ENCODE results near the gene TMEM94.

Gene TMEM94

GRCh38 chr17:75524269-75524969 lies 68.0 kb downstream of the TMEM94 start:
- DNase-seq (ENCODE audit: low read depth in 2 of 2, low spot score in 1 of 2) = no peak

GRCh38 chr17:75524970-75525805 lies 68.8 kb downstream of the TMEM94 start, which contains the start of gene LLGL2:
LLGL2 (plus strand) TSS chr17:75525697; CDS start chr17:75543427, 17,730 bp downstream.
- peak; percentile 50 to 65 for DNase-seq (ENCODE audit: low read depth in 2 of 2, low spot score in 1 of 2)

- no peak for DNase-seq (ENCODE audit: low read depth in 2 of 2, low spot score in 1 of 2)
Measured at GRCh38 chr17:75525806-75526554, 69.5 kb downstream of the TMEM94 start.

GRCh38 chr17:75526555-75527270 lies 70.3 kb downstream of the TMEM94 start:
- DNase-seq (ENCODE audit: low read depth in 2 of 2, low spot score in 1 of 2) = no peak

GRCh38 chr17:75530837-75531720 lies 74.6 kb downstream of the TMEM94 start:
- no peak for DNase-seq (ENCODE audit: low read depth in 2 of 2, low spot score in 1 of 2)

- no peak for DNase-seq (ENCODE audit: low read depth in 2 of 2, low spot score in 1 of 2)
Measured at GRCh38 chr17:75531721-75532072, 75.3 kb downstream of the TMEM94 start.

GRCh38 chr17:75535119-75535537 lies 78.7 kb downstream of the TMEM94 start:
- DNase-seq (ENCODE audit: low read depth in 2 of 2, low spot score in 1 of 2) = peak in 1 of 2 donors; percentile 35

GRCh38 chr17:75535871-75536270 lies 79.4 kb downstream of the TMEM94 start:
- no peak for DNase-seq (ENCODE audit: low read depth in 2 of 2, low spot score in 1 of 2)

- no peak for DNase-seq (ENCODE audit: low read depth in 2 of 2, low spot score in 1 of 2)
Measured at GRCh38 chr17:75536366-75536765, 79.9 kb downstream of the TMEM94 start.

GRCh38 chr17:75539967-75540729 lies 83.7 kb downstream of the TMEM94 start:
- DNase-seq (ENCODE audit: low read depth in 2 of 2, low spot score in 1 of 2) = no peak

- no peak for DNase-seq (ENCODE audit: low read depth in 2 of 2, low spot score in 1 of 2)
Measured at GRCh38 chr17:75540923-75541503, 84.6 kb downstream of the TMEM94 start.

- no peak for DNase-seq (ENCODE audit: low read depth in 2 of 2, low spot score in 1 of 2)
Measured at GRCh38 chr17:75542229-75542628, 85.8 kb downstream of the TMEM94 start.

- no peak for DNase-seq (ENCODE audit: low read depth in 2 of 2, low spot score in 1 of 2)
Measured at GRCh38 chr17:75542728-75543336, 86.4 kb downstream of the TMEM94 start.

- no peak for DNase-seq (ENCODE audit: low read depth in 2 of 2, low spot score in 1 of 2)
Measured at GRCh38 chr17:75544250-75544649, 87.8 kb downstream of the TMEM94 start.

- no peak for DNase-seq (ENCODE audit: low read depth in 2 of 2, low spot score in 1 of 2)
Measured at GRCh38 chr17:75546181-75546580, 89.7 kb downstream of the TMEM94 start.

- no peak for DNase-seq (ENCODE audit: low read depth in 2 of 2, low spot score in 1 of 2)
Measured at GRCh38 chr17:75547091-75547490, 90.7 kb downstream of the TMEM94 start.

- DNase-seq (ENCODE audit: low read depth in 2 of 2, low spot score in 1 of 2) = no peak
Measured at GRCh38 chr17:75548813-75549212, 92.4 kb downstream of the TMEM94 start.
